Panc1 (cell line): ENCODE data around the gene AKAP6.

Experiments used
- CTCF ChIP-seq: fragments of 450-650 bp; IDR thresholded peaks from 2 replicates; pipeline ENCODE4 v1.5.1; 2017; ENCODE audit warnings: mild to moderate bottlenecking
- SIN3A ChIP-seq: IDR thresholded peaks from 2 replicates; pipeline ENCODE4 v1.6.1; 2012; ENCODE audit warnings: low read depth, mild to moderate bottlenecking, low read length, moderate library complexity, borderline replicate concordance; ENCODE audit not compliant: insufficient read depth

- TF ChIP-seq CTCF (no peak), SIN3A (no peak)
These were observed 363.3 kb downstream of the AKAP6 start for GRCh38 chr14:32692441-32692840.
